H9 (cell line): ENCODE measurements around the gene KIAA0513. TPM values are rescaled to one million over a fixed set of nuclear protein-coding genes. Genes with fewer than 3 reads are reported as not detected.

ENCODE experiments used
- DNase-seq: peaks from one replicate; pipeline ENCODE4 v3.0.0-alpha.2; 2017
- H2AFZ ChIP-seq: one replicate; pipeline ENCODE4 v1.6.1; 2013; ENCODE audit warnings: mild to moderate bottlenecking, low read length, control low read depth, moderate library complexity
- H2AK5ac ChIP-seq: 2 replicates; pipeline ENCODE4 v1.6.1; 2013; ENCODE audit warnings: low read length, control low read depth, mixed read lengths; ENCODE audit not compliant: insufficient read length
- H2BK120ac ChIP-seq: one replicate; pipeline ENCODE4 v1.6.1; 2013; ENCODE audit warnings: low read depth, mild to moderate bottlenecking, low read length, control low read depth, inconsistent platforms; ENCODE audit not compliant: poor library complexity, severe bottlenecking
- H2BK12ac ChIP-seq: 2 replicates; pipeline ENCODE4 v1.6.1; 2013; ENCODE audit warnings: low read length, control low read depth, mixed read lengths, low read depth; ENCODE audit not compliant: insufficient read length
- H2BK15ac ChIP-seq: 2 replicates; pipeline ENCODE4 v1.6.1; 2013; ENCODE audit warnings: low read depth, low read length, control low read depth
- H2BK20ac ChIP-seq: one replicate; pipeline ENCODE4 v1.6.1; 2013; ENCODE audit warnings: low read depth, mild to moderate bottlenecking, low read length, control low read depth, inconsistent platforms; ENCODE audit not compliant: poor library complexity, severe bottlenecking
- H2BK5ac ChIP-seq: 2 replicates; pipeline ENCODE4 v1.6.1; 2013; ENCODE audit warnings: low read length, control low read depth, mixed read lengths; ENCODE audit not compliant: insufficient read length
- H3K14ac ChIP-seq: 2 replicates; pipeline ENCODE4 v1.6.1; 2013; ENCODE audit warnings: low read length, control low read depth; ENCODE audit not compliant: insufficient read depth
- H3K18ac ChIP-seq: 2 replicates; pipeline ENCODE4 v1.6.1; 2013; ENCODE audit warnings: low read depth, mild to moderate bottlenecking, mixed read lengths, low read length, control low read depth; ENCODE audit not compliant: insufficient read length
- H3K23ac ChIP-seq: 2 replicates; pipeline ENCODE4 v1.6.1; 2013; ENCODE audit warnings: low read length, control low read depth, mixed read lengths, low read depth; ENCODE audit not compliant: insufficient read length
- H3K23me2 ChIP-seq: 2 replicates; pipeline ENCODE4 v1.6.1; 2013; ENCODE audit warnings: low read depth, mild to moderate bottlenecking, mixed read lengths, low read length, control low read depth; ENCODE audit not compliant: insufficient read length, poor library complexity, severe bottlenecking
- H3K27ac ChIP-seq: 2 replicates; pipeline ENCODE4 v1.5.1; 2013; ENCODE audit warnings: low read length, control low read depth, mixed read lengths, low read depth; ENCODE audit not compliant: insufficient read length
- H3K27me3 ChIP-seq: 2 replicates; pipeline ENCODE4 v1.6.1; 2013; ENCODE audit warnings: low read length, control low read depth, inconsistent platforms; ENCODE audit not compliant: insufficient read depth
- H3K4ac ChIP-seq: 2 replicates; pipeline ENCODE4 v1.6.1; 2013; ENCODE audit warnings: low read depth, mild to moderate bottlenecking, control low read depth, inconsistent platforms, low read length, moderate library complexity
- H3K4me1 ChIP-seq: 2 replicates; pipeline ENCODE4 v1.6.1; 2013; ENCODE audit warnings: low read length, control low read depth, inconsistent platforms; ENCODE audit not compliant: insufficient read depth
- H3K4me2 ChIP-seq: 2 replicates; pipeline ENCODE4 v1.6.1; 2013; ENCODE audit warnings: low read length, control low read depth, mixed read lengths; ENCODE audit not compliant: insufficient read length, insufficient read depth
- H3K56ac ChIP-seq: 2 replicates; pipeline ENCODE4 v1.6.1; 2013; ENCODE audit warnings: low read depth, mild to moderate bottlenecking, mixed read lengths, low read length, control low read depth; ENCODE audit not compliant: insufficient read length
- H3K79me1 ChIP-seq: 2 replicates; pipeline ENCODE4 v1.6.1; 2013; ENCODE audit warnings: low read depth, mild to moderate bottlenecking, moderate library complexity, low read length, control low read depth, inconsistent platforms; ENCODE audit not compliant: insufficient read depth, poor library complexity, severe bottlenecking
- H3K79me2 ChIP-seq: 2 replicates; pipeline ENCODE4 v1.6.1; 2013; ENCODE audit warnings: low read length, control low read depth, inconsistent platforms; ENCODE audit not compliant: insufficient read depth
- H3K9ac ChIP-seq: 2 replicates; pipeline ENCODE4 v1.6.1; 2013; ENCODE audit warnings: low read length, control low read depth, mixed read lengths; ENCODE audit not compliant: insufficient read length; ENCODE audit errors: extremely low read depth
- H3K9me3 ChIP-seq: one replicate; pipeline ENCODE4 v1.6.1; 2013; ENCODE audit warnings: low read depth, low read length, inconsistent platforms; ENCODE audit not compliant: control insufficient read depth
- H3T11ph ChIP-seq: one replicate; pipeline ENCODE4 v1.6.1; 2013; ENCODE audit warnings: mild to moderate bottlenecking, low read length, control low read depth, inconsistent platforms
- H4K20me1 ChIP-seq: one replicate; pipeline ENCODE4 v1.6.1; 2013; ENCODE audit not compliant: control insufficient read depth, insufficient read length, insufficient read depth
- H4K5ac ChIP-seq: 2 replicates; pipeline ENCODE4 v1.6.1; 2013; ENCODE audit warnings: low read depth, mild to moderate bottlenecking, mixed read lengths, low read length, control low read depth; ENCODE audit not compliant: insufficient read length
- H4K8ac ChIP-seq: replicated peaks from 2 replicates; pipeline ENCODE4 v1.6.1; 2013; ENCODE audit warnings: low read length, control low read depth, mixed read lengths, low read depth; ENCODE audit not compliant: insufficient read length
- H4K91ac ChIP-seq: 2 replicates; pipeline ENCODE4 v1.6.1; 2013; ENCODE audit warnings: low read depth, mild to moderate bottlenecking, moderate library complexity, mixed read lengths, low read length, control low read depth; ENCODE audit not compliant: insufficient read length
- H3K27ac Mint-ChIP-seq, 3 experiments: 2 replicates in 2 of 3; 3 replicates in 1 of 3; pipeline ENCODE4 v1.8.0; 2020 to 2021; ENCODE audit warnings: mixed read lengths in 3 of 3, mild to moderate bottlenecking in 1 of 3, moderate library complexity in 1 of 3
- H3K27me3 Mint-ChIP-seq: 2 replicates; pipeline ENCODE4 v1.8.0; 2021; ENCODE audit warnings: low read depth, mild to moderate bottlenecking, moderate library complexity, mixed read lengths
- H3K36me3 Mint-ChIP-seq, 3 experiments: 2 replicates in 2 of 3; 3 replicates in 1 of 3; pipeline ENCODE4 v1.8.0; 2020 to 2021; ENCODE audit warnings: low read depth in 3 of 3, mixed read lengths in 3 of 3; ENCODE audit not compliant: insufficient read depth in 1 of 3
- H3K4me1 Mint-ChIP-seq, 2 experiments: 2 replicates each; pipeline ENCODE4 v1.8.0; 2020; ENCODE audit warnings: mixed read lengths in 2 of 2
- H3K4me3 Mint-ChIP-seq, 2 experiments: 2 replicates in 1 of 2; 3 replicates in 1 of 2; pipeline ENCODE4 v1.8.0; 2020 to 2021; ENCODE audit warnings: mild to moderate bottlenecking in 2 of 2, mixed read lengths in 2 of 2, moderate library complexity in 1 of 2
- H3K9me3 Mint-ChIP-seq, 2 experiments: 2 replicates in 1 of 2; 3 replicates in 1 of 2; pipeline ENCODE4 v1.8.0; 2020; ENCODE audit warnings: mild to moderate bottlenecking in 2 of 2, mixed read lengths in 2 of 2, moderate library complexity in 1 of 2
- WGBS: extraction: QIAGEN DNeasy Blood & Tissue Kit; methylation state at CpG from one replicate; pipeline ENCODE4 v1.1.7; 2013; ENCODE audit warnings: missing lambda C conversion rate, low lambda C conversion rate, mixed read lengths; ENCODE audit not compliant: insufficient read length; ENCODE audit errors: extremely low coverage; 5-methylcytosine and 5-hydroxymethylcytosine counted together
- total RNA-seq: library from RNA; stranded (reverse); gene quantifications from 2 replicates; pipeline ENCODE4 v1.2.1, GENCODE V29; 2021
- TF ChIP-seq, protein P1 (sequence below): fragments of 200-600 bp; sonication (generic); conservative IDR thresholded peaks from 3 replicates; pipeline ENCODE4 v1.8.0; 2021; ENCODE audit warnings: antibody characterized with exemption, mild to moderate bottlenecking

The KIAA0513 gene
- total RNA-seq, 1 experiment from 2014 or later = 4.7 TPM

DNA sequence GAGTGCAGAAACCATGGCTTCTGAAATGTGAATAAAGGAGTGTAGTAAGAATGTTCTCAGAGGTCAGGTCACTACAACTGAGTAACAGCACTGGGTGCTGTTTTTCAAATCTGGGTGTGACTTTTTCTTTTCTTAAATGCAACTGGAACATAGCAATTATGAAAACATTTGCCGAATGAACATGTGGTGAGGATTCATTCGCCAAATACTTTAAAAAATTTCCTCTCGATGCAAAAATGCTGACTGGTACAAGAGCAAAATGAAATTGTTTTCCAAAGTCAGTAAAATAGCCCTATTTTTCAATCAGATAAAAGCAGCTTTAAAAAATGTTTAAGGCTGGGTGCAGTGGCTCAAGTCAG lies 34.9 kb upstream of the KIAA0513 start:
- Histone ChIP-seq H3K4me1 (no peaks in the 10 kb centered on the region), H3K27me3 (no peaks in the 10 kb centered on the region), H4K5ac (no peak overlapping the region), H3K23ac (no peak overlapping the region), H2AK5ac (no peak overlapping the region), H3K14ac (no peak overlapping the region), H2BK20ac (no peak overlapping the region), H3K18ac (no peak overlapping the region), H2BK120ac (no peak overlapping the region), H3K27ac (no peak overlapping the region), H4K20me1 (peaks cover 4% of the 10 kb centered on the region), H3K79me2 (peaks cover 2% of the 10 kb centered on the region; the same call in 1 of the 2 replicates), H3K4ac (no peak overlapping the region), H2BK12ac (no peak overlapping the region), H3K9ac (no peak overlapping the region), H3K23me2 (no peaks in the 10 kb centered on the region), H2BK15ac (no peak overlapping the region), H3K4me2 (no peak overlapping the region), H3K9me3 (no peaks in the 10 kb centered on the region), H4K91ac (no peak overlapping the region), H3K56ac (no peak overlapping the region), H2AFZ (no peak overlapping the region), H3T11ph (no peak overlapping the region), H3K79me1 (peaks cover 7% of the 10 kb centered on the region), H2BK5ac (no peak overlapping the region), H4K8ac (no peak overlapping the region)
- H3K27me3 Mint-ChIP-seq = no peaks in the 10 kb centered on the region; the same call in 1 of the 2 replicates
- peaks cover 2 to 10% of the 10 kb centered on the region in 2 experiments; a peak in 2 of 4 replicates for H3K4me1 Mint-ChIP-seq
- H3K9me3 Mint-ChIP-seq = no peaks in the 10 kb centered on the region
- no peak for DNase-seq
- H3K27ac Mint-ChIP-seq = peak overlapping the region in 1 of 3 experiments; percentile 11; a peak in 1 of 7 replicates
- peaks cover 30 to 59% (median 58%) of the 10 kb centered on the region in 3 experiments; a peak in 6 of 7 replicates for H3K36me3 Mint-ChIP-seq
- H3K4me3 Mint-ChIP-seq = no peak overlapping the region
- TF ChIP-seq, protein P1, sequence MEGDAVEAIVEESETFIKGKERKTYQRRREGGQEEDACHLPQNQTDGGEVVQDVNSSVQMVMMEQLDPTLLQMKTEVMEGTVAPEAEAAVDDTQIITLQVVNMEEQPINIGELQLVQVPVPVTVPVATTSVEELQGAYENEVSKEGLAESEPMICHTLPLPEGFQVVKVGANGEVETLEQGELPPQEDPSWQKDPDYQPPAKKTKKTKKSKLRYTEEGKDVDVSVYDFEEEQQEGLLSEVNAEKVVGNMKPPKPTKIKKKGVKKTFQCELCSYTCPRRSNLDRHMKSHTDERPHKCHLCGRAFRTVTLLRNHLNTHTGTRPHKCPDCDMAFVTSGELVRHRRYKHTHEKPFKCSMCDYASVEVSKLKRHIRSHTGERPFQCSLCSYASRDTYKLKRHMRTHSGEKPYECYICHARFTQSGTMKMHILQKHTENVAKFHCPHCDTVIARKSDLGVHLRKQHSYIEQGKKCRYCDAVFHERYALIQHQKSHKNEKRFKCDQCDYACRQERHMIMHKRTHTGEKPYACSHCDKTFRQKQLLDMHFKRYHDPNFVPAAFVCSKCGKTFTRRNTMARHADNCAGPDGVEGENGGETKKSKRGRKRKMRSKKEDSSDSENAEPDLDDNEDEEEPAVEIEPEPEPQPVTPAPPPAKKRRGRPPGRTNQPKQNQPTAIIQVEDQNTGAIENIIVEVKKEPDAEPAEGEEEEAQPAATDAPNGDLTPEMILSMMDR = no peak
- WGBS = no CpG with 5 or more reads among the region's 3 CpGs
